C4-2B (cell line): ENCODE results near the gene UBE3C.

Experiments
- ZFX ChIP-seq: fragments of 450-650 bp; IDR thresholded peaks from 2 replicates; pipeline ENCODE4 v1.6.1; 2017
- TF ChIP-seq, protein P1 (sequence below): fragments of 450-650 bp; conservative IDR thresholded peaks from 2 replicates; pipeline ENCODE4 v1.5.1; 2017; ENCODE audit warnings: mild to moderate bottlenecking

GRCh38 chr7:157138424-157139110 lies at the start of gene UBE3C:
- TF ChIP-seq ZFX: peak; percentile 89
- TF ChIP-seq, protein P1, sequence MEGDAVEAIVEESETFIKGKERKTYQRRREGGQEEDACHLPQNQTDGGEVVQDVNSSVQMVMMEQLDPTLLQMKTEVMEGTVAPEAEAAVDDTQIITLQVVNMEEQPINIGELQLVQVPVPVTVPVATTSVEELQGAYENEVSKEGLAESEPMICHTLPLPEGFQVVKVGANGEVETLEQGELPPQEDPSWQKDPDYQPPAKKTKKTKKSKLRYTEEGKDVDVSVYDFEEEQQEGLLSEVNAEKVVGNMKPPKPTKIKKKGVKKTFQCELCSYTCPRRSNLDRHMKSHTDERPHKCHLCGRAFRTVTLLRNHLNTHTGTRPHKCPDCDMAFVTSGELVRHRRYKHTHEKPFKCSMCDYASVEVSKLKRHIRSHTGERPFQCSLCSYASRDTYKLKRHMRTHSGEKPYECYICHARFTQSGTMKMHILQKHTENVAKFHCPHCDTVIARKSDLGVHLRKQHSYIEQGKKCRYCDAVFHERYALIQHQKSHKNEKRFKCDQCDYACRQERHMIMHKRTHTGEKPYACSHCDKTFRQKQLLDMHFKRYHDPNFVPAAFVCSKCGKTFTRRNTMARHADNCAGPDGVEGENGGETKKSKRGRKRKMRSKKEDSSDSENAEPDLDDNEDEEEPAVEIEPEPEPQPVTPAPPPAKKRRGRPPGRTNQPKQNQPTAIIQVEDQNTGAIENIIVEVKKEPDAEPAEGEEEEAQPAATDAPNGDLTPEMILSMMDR: no peak
